Thoracic aorta (tissue), 2 donors: ENCODE measurements around the gene TPK1. TPM values are rescaled to one million over a fixed set of nuclear protein-coding genes. Genes with fewer than 3 reads are reported as not detected.

Experiments
- ATAC-seq: fragments of 150-250 bp; one replicate; pipeline ENCODE4 v1.8.0; 2017; ENCODE audit warnings: low read depth; ENCODE audit not compliant: insufficient number of reproducible peaks, low FRiP score
- DNase-seq: peaks from one replicate; pipeline ENCODE4 v3.0.0-alpha.2; 2020; ENCODE audit warnings: low spot score
- H3K27ac ChIP-seq, 2 donors: fragments of 200-600 bp; sonication (generic); 1 replicate in 1 of 2; 2 replicates in 1 of 2; pipeline ENCODE4 v1.5.1; 2016; ENCODE audit warnings: mild to moderate bottlenecking in 2 of 2, moderate library complexity in 2 of 2
- H3K27me3 ChIP-seq: fragments of 200-600 bp; sonication (generic); replicated peaks from 2 replicates; pipeline ENCODE4 v1.6.0; 2016; ENCODE audit warnings: mild to moderate bottlenecking; ENCODE audit not compliant: insufficient read depth
- H3K36me3 ChIP-seq: fragments of 200-600 bp; sonication (generic); one replicate; pipeline ENCODE4 v1.5.1; 2016
- H3K4me1 ChIP-seq, 2 donors: fragments of 200-600 bp; sonication (generic); 1 replicate in 1 of 2; 2 replicates in 1 of 2; pipeline versions ENCODE4 v1.5.1 to v1.6.0; 2016; ENCODE audit warnings: low read depth in 2 of 2, mild to moderate bottlenecking in 1 of 2; ENCODE audit not compliant: control insufficient read depth in 1 of 2
- H3K4me3 ChIP-seq: fragments of 200-600 bp; sonication (generic); 2 replicates; pipeline ENCODE4 v1.5.1; 2016; ENCODE audit warnings: mild to moderate bottlenecking
- H3K9me3 ChIP-seq: fragments of 200-600 bp; sonication (generic); 2 replicates; pipeline ENCODE4 v1.5.1; 2016
- CTCF ChIP-seq: fragments of 200-600 bp; sonication (generic); IDR thresholded peaks from one replicate; pipeline ENCODE4 v1.5.1; 2019; ENCODE audit warnings: antibody characterized with exemption
- total RNA-seq, 2 donors: library from RNA; depleted of rRNA; stranded (reverse); fragments of >200 nt; gene quantifications; one replicate each; pipeline versions ENCODE4 v1.1.0 to v1.2.3, GENCODE V29; 2016

TPK1 gene
- total RNA-seq, 2 donors from 2014 or later = 13.3 to 21.2 TPM

GRCh38 chr7:144474363-144474762 lies 361.5 kb downstream of the TPK1 start:
- H3K27ac ChIP-seq = no peak overlapping the region
- H3K27me3 ChIP-seq = no peaks in the 10 kb centered on the region
- H3K4me1 ChIP-seq = no peaks in the 10 kb centered on the region
- TF ChIP-seq CTCF = no peak
- ATAC-seq (no peak), DNase-seq (no peak)
- H3K4me3 ChIP-seq = no peak overlapping the region
- H3K36me3 ChIP-seq = no peaks in the 10 kb centered on the region
- H3K9me3 ChIP-seq = no peaks in the 10 kb centered on the region

- Histone ChIP-seq H3K9me3 (no peaks in the 10 kb centered on the region), H3K36me3 (no peaks in the 10 kb centered on the region), H3K27me3 (no peaks in the 10 kb centered on the region), H3K4me3 (no peak overlapping the region), H3K4me1 (no peaks in the 10 kb centered on the region), H3K27ac (no peak overlapping the region)
- no peak for TF ChIP-seq CTCF
- ATAC-seq (no peak), DNase-seq (no peak)
Measured at GRCh38 chr7:144473908-144474307, 361.9 kb downstream of the TPK1 start.

GRCh38 chr7:144470078-144470477 lies 365.8 kb downstream of the TPK1 start:
- no peaks in the 10 kb centered on the region for H3K36me3 ChIP-seq
- H3K27me3 ChIP-seq = no peaks in the 10 kb centered on the region
- H3K4me3 ChIP-seq = no peak overlapping the region
- no peak for ATAC-seq
- H3K27ac ChIP-seq = no peak overlapping the region
- TF ChIP-seq CTCF = no peak
- no peaks in the 10 kb centered on the region for H3K9me3 ChIP-seq
- no peaks in the 10 kb centered on the region for H3K4me1 ChIP-seq
- no peak for DNase-seq

GRCh38 chr7:144468990-144469732 lies 366.7 kb downstream of the TPK1 start:
- no peak for TF ChIP-seq CTCF
- Histone ChIP-seq H3K27ac (no peak overlapping the region), H3K27me3 (no peaks in the 10 kb centered on the region), H3K4me1 (no peaks in the 10 kb centered on the region), H3K9me3 (no peaks in the 10 kb centered on the region), H3K4me3 (no peak overlapping the region), H3K36me3 (no peaks in the 10 kb centered on the region)
- DNase-seq (no peak), ATAC-seq (no peak)

- ATAC-seq = no peak
- no peak overlapping the region for H3K27ac ChIP-seq
- H3K27me3 ChIP-seq = no peaks in the 10 kb centered on the region
- TF ChIP-seq CTCF = no peak
- H3K4me3 ChIP-seq = no peak overlapping the region
- no peaks in the 10 kb centered on the region for H3K9me3 ChIP-seq
- no peak for DNase-seq
- no peaks in the 10 kb centered on the region for H3K4me1 ChIP-seq
- H3K36me3 ChIP-seq = no peaks in the 10 kb centered on the region
Measured at GRCh38 chr7:144459635-144460034, 376.2 kb downstream of the TPK1 start.
